Measurements from ENCODE around the gene SIT1. TPM values are rescaled to one million over a fixed set of nuclear protein-coding genes. Genes with fewer than 3 reads are reported as not detected.

The SIT1 gene, protein sequence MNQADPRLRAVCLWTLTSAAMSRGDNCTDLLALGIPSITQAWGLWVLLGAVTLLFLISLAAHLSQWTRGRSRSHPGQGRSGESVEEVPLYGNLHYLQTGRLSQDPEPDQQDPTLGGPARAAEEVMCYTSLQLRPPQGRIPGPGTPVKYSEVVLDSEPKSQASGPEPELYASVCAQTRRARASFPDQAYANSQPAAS
- under 0.01 TPM in 1 of 2 replicates, not detected in the other for total RNA-seq

DNA sequence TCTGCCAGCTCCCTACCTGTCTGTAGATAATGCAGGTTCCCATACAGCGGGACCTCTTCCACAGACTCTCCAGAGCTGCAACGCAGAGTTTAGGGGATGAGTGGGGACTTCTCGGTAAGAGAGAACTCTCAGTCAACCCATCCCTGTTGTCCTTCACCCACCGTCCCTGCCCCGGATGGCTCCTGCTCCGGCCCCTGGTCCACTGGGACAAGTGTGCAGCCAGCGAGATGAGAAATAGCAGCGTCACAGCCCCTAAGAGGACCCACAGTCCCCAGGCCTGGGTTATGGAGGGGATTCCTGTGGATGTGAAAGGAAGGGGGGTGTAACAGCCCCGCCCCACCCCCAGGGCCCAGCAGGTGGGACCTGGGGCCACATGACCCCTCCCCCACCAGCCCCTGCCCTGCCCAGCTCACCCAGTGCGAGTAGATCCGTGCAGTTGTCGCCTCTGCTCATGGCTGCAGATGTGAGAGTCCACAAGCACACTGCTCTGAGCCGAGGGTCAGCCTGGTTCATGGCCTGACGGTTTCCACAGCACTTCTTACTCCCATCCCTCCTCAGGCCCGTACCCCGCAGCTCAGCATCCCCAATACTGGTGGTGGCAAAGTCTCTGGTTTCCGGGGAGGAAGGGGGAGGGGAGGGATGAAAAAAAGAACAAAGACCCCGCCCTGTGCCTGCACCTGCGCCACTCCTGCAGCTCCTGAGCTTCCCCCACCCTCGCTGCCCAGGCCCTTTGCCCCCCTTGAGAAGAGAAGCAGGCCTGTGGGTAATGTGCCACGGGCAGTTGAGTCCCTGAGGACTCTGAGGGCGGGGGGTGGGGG, at the start of gene SIT1:
TSS of gene SIT1 (minus strand) at position 591 of the 818 bp plus-strand sequence. CDS start at position 513, 78 bp downstream.
- no peak for TF ChIP-seq CTCF (IDR thresholded peaks at IDR 0.05; ENCODE audit: insufficient read depth, low read depth, low read length)
- H3K4me3 ChIP-seq (ENCODE audit: low read depth, low read length), result no peak within 1 kb of the TSS
- DNase-seq (ENCODE audit: low read depth), result no peak

- no peak for TF ChIP-seq CTCF (IDR thresholded peaks at IDR 0.05; ENCODE audit: insufficient read depth, low read depth, low read length)
- H3K4me3 ChIP-seq (ENCODE audit: low read depth, low read length), result no peak overlapping the region
- no peak for DNase-seq (ENCODE audit: low read depth)
Measured at GRCh38 chr9:35700031-35700430, 49.3 kb upstream of the SIT1 start.

GRCh38 chr9:35698231-35698630, 47.5 kb upstream of the SIT1 start:
- no peak for TF ChIP-seq CTCF (IDR thresholded peaks at IDR 0.05; ENCODE audit: insufficient read depth, low read depth, low read length)
- DNase-seq (ENCODE audit: low read depth), result no peak
- no peak overlapping the region for H3K4me3 ChIP-seq (ENCODE audit: low read depth, low read length)

GRCh38 chr9:35697486-35697885, 46.8 kb upstream of the SIT1 start:
- DNase-seq (ENCODE audit: low read depth), result no peak
- H3K4me3 ChIP-seq (ENCODE audit: low read depth, low read length), result no peak overlapping the region
- TF ChIP-seq CTCF (IDR thresholded peaks at IDR 0.05; ENCODE audit: insufficient read depth, low read depth, low read length), result no peak

DNA sequence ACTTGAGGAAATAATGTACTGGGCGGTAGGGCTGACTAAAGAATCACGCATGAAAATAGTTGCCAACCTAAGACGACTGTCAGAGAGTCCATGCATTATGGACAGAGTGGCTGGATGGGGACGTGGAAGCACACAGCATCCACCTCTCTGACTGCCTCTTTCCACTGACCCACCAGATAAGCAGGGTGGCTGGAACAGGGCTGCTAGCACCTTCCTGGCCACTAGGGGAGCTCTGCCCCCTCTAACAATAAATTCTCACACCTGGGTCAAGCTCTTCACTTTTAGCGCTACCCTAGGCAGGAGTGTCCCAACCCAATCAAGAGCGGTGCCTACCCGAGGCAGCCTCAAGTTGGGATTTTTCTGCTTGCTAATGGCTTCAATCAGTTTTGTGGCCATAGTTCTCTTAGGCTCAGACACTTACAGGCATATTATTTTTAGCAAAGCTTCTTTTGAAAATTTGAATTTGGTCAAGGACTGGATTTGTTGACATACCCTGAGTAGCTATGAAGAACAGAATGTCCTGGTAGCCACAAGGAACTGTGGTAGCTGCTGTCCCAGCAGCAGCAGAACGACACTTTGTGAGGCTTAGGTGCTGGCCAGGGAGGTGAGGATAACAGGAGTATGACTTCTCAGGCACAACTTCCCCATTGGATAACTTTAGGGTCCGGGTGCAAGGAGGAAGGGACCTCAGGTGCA, 45.9 kb upstream of the SIT1 start:
- H3K4me3 ChIP-seq (ENCODE audit: low read depth, low read length), result no peak overlapping the region
- TF ChIP-seq CTCF (IDR thresholded peaks at IDR 0.05; ENCODE audit: insufficient read depth, low read depth, low read length), result peak; percentile 96
- DNase-seq (ENCODE audit: low read depth), result peak; percentile 63

GRCh38 chr9:35695943-35696401, 45.2 kb upstream of the SIT1 start:
- no peak for TF ChIP-seq CTCF (IDR thresholded peaks at IDR 0.05; ENCODE audit: insufficient read depth, low read depth, low read length)
- no peak overlapping the region for H3K4me3 ChIP-seq (ENCODE audit: low read depth, low read length)
- no peak for DNase-seq (ENCODE audit: low read depth)

Measured in fibroblast of villous mesenchyme (primary cell).